Measurements from ENCODE around the gene SLC3A2. TPM values are rescaled to one million over a fixed set of nuclear protein-coding genes. Genes with fewer than 3 reads are reported as not detected.

The SLC3A2 gene
- total RNA-seq, 1 experiment from 2014 or later, result 545 TPM

DNA sequence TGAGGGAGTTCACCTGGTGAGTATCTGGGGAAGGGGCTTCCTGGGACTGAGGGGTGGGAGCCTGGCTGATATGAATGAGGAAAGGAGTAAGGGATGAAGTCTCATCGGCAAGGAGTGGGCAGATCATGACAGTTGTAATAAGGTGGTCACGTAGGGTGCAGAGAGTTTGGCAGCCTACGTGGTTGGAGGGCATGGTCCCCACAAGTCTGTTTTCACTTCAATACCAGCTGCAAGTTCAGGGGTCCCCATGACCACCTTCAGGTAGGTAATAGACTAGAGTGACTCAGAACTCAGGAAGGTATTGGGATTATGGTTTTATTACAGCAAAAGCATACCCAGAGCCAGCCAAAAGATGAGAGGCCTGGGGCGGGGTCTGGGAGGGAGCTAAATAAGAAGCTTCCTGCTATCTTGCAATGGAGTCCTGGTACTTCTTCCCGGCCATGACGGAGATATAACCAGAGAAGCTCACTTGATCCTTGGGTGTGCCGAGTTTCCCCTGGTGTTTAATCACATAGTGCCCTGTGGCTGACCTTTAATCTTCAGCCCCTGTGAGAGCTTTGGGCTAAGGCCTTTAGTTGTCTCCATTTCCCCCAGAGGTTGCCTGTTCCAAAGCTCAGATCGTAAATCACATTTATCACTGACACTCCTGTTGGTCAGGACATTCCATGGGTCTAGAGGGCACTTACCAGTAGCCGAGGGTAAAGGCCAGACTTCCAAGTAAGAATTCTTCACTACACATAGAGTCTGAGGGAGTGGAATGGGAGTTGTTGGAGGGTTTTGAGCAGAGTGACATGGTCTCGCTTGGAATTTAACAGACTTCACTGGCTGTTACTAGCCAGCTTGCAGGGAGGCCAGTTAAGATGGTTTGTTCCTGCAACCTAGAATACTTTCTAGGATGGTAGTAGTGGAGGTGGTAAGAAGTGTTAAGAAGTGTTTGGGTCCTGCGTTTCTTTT lies 9.1 kb downstream of the SLC3A2 start:
- H3K27me3 ChIP-seq, result no peaks in the 10 kb centered on the region
- DNase-seq, result no peak
- peaks cover 52% of the 10 kb centered on the region for H3K36me3 ChIP-seq
- H3K9me3 ChIP-seq, result no peaks in the 10 kb centered on the region
- no peak overlapping the region for H3K4me3 ChIP-seq

DNA sequence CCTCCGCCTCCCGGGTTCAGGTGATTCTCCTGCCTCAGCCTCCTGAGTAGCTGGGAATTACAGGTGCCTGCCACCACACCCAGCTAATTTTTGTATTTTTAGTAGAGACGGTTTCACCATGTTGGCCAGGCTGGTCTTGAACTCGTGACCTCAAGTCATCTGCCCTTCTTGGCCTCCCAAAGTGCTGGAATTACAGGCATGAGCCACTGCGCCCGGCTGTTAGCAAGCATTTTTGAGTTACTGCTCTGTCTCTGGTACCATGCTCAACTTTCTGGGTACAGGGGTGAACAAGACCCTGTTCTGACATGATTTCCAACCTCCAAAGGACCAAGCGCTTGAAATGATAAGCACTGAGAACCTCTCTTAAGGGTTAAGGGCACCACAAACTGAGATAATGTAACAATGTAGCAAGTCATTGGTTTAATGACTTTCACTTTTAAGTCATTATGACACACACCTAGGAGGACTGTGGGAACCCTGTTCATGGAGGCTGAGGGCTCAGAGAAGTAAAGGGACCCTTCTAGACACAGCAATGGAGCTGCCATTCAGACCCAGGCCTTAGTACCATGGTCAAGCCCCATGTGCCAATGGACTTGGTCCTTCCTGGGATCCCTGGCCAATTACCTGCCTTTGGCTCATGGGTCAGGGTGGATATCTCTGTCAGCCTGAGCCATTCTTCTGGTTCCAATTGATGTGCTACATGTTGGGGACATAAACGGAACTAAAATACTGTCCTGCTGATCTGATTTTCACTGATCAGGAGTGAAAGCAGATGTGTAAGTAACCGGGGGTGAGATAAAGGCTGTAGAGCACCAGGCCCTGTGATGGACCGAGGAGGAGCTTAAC lies 11.6 kb downstream of the SLC3A2 start:
- Histone ChIP-seq H3K4me3 (no peak overlapping the region), H3K9me3 (no peaks in the 10 kb centered on the region), H3K36me3 (peaks cover 26% of the 10 kb centered on the region), H3K27me3 (no peaks in the 10 kb centered on the region)
- no peak for DNase-seq

DNA sequence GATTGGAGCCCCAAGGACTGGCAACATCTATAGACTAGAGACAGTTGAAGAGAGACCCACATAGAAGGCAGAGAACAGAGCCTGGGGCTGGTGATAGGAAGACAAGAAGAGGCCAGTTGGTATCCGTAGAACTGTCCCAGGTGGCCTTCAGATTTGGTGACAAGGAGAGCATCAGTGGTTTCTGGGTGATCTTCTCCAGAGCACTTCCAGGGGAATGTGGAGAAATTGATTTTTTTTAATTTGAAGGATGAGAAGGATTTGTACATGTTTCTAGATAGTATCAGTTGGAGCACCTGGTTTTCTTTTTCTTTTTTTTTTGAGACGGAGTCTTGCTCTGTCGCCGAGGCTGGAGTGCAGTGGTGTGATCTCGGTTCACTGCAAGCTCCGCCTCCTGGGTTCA lies 14.8 kb downstream of the SLC3A2 start:
- Histone ChIP-seq H3K4me3 (no peak overlapping the region), H3K27me3 (no peaks in the 10 kb centered on the region), H3K9me3 (no peaks in the 10 kb centered on the region), H3K36me3 (no peaks in the 10 kb centered on the region)
- no peak for DNase-seq

DNA sequence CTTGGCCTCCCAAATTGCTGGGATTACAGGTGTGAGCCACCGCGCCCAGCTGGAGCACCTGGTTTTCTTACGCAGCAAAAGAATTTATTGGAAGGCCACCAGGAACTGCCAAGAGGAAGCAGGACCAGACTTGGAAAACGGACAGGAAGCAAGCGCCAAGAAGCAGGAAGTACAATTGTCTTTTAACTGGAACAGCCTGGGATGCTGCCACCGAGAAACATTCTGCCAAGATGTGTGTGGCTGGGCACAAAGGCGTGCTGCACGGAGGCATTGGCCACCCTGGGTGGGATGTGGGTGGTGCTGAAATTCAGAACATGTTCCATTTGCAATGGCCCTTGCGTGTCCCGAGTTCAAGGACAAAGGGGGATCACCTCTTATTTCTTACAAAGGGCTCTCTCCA lies 15.4 kb downstream of the SLC3A2 start:
- no peak for DNase-seq
- Histone ChIP-seq H3K27me3 (no peaks in the 10 kb centered on the region), H3K36me3 (no peaks in the 10 kb centered on the region), H3K9me3 (no peaks in the 10 kb centered on the region), H3K4me3 (no peak overlapping the region)

DNA sequence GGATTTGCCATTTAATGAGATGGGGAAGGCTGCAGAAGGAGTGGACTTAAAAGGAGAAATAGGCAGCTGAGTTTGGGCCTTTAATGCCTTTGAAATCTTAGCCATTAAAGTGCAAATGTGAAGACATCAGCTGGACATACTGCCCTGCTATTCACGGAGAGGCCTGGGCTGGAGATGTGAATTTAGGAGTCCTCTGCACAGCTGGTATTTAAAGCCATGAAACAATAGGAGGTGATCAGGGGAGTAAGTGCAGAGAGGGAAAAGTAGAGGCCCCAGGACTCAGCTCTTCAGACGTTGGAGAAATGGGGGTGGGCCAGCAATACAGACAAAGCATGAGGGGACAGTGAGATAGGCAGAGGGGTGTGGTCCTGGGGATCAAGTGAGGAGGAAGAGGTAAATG lies 16.6 kb downstream of the SLC3A2 start:
- no peak overlapping the region for H3K4me3 ChIP-seq
- H3K9me3 ChIP-seq, result no peaks in the 10 kb centered on the region
- no peak for DNase-seq
- no peaks in the 10 kb centered on the region for H3K27me3 ChIP-seq
- no peaks in the 10 kb centered on the region for H3K36me3 ChIP-seq

DNA sequence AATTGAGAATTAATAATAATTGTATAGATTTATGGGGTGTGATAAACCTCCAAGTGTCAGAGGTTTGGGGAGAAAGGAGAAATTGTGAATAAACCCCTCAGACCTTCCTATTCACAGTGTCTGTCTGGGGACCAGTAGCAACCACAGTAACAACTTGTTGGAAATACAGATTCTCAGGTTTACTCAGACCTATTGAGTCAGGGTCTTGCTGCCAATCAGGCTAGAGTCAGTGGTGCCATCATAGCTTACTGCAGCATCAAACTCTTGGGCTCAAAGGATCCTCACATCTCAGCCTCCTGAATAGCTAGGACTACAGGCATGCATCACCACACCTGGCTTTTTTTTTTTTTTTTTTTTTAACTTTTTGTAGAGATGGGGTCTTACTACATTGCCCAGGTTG lies 17.3 kb downstream of the SLC3A2 start:
- Histone ChIP-seq H3K36me3 (no peaks in the 10 kb centered on the region), H3K9me3 (no peaks in the 10 kb centered on the region), H3K27me3 (no peaks in the 10 kb centered on the region), H3K4me3 (no peak overlapping the region)
- DNase-seq, result no peak

DNA sequence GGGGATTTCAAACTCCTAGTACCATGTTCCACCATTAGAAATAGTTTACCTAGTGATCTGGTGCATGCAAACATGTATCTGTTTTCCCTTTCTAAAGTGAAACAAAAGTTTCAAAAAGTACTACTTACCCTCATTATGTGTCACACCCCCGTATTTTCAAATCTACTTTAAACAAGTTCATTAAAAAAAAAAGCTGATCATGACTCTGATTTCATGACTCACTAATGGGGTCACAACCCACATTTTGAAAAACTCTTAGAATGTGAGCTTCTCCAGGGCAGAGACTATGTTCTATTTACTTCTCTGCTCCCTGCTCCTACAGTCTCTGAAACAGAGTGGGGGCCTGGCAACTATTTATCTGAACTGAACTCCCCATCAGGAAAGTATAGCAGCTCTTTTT lies 22.2 kb downstream of the SLC3A2 start:
- no peak for DNase-seq
- no peaks in the 10 kb centered on the region for H3K9me3 ChIP-seq
- H3K27me3 ChIP-seq, result no peaks in the 10 kb centered on the region
- no peaks in the 10 kb centered on the region for H3K36me3 ChIP-seq
- no peak overlapping the region for H3K4me3 ChIP-seq

DNA sequence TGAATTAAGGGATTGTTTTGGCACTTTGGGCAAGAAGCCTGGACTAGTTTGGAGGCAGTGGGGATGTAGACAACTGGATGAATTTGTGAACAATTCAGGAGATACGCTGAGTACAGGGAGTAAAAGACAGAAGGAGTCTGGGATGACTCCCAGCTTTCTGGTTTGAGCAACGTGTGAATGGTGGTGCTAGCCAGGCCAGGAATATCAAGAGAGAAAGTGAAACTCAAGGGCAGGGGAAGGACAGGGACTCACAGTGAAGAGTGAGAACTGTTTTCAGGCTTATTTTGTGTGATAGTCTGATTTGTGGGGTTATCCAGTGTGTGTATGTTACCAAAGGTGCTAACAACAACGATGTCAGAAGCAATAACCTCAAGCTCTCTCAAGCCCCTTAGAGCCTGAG lies 24.6 kb downstream of the SLC3A2 start:
- H3K9me3 ChIP-seq, result no peaks in the 10 kb centered on the region
- H3K4me3 ChIP-seq, result no peak overlapping the region
- no peak for DNase-seq
- H3K27me3 ChIP-seq, result no peaks in the 10 kb centered on the region
- no peaks in the 10 kb centered on the region for H3K36me3 ChIP-seq

DNA sequence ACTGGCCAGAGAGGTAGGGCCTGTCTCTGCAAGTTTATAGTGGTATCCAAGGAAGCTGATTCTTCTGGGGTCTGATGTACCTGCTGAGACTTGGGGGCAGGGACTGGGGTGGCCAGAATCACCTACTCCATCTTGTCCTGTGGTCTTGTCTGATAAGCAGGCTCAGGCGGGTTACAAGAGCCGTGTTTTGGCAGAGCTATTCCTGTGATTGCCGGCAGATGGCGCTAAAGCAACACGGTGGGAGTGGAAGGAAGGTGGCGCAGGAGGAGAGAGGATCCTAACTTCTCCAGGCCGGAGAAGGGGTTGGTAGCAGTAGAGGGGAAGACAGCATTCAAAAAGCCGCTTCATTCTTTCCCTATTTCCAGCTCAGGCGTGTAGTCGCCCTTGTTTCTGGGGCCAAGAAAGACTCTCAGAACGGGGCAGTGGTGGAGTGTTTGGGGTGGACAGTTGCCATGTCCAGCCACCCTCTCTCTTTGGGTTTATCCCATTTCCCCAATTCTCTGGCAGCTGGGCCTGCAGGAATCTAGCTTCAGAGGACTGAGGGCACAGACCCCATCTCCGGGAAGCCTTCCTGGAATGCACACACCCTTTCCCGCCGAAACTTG lies 25.3 kb downstream of the SLC3A2 start:
- Histone ChIP-seq H3K9me3 (no peaks in the 10 kb centered on the region), H3K27me3 (no peaks in the 10 kb centered on the region), H3K36me3 (no peaks in the 10 kb centered on the region), H3K4me3 (no peak overlapping the region)
- peak; percentile 51 for DNase-seq

DNA sequence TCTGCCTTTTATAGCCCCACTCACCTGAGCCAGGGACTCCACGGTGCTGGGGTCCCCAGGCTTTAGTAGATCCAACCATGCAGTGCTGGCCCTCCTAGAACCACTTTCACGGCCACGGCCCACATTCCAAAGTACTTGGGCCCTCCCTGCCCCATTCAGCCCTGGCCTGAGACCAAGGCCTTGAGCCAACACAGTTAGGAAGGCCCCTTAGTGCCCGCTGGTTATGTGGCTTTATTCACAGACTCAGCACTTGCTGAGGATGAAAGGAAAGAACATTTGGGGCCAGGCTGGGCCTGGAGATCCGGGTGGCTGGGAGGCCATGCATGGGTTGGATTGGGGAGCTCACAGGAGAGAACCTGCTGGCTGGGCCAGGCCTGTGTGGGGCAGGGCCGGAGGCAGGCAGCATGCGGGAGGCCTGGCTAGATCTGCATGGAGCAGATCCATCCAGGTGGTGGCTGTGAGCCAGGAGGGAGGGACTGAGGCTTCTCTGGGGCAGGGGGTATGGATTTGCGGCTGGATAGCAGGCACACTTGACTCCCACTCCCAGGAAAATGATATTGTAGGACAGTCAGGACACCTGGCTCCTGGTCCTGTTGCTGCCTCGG lies 27.9 kb downstream of the SLC3A2 start:
- no peak for DNase-seq
- H3K36me3 ChIP-seq, result no peaks in the 10 kb centered on the region
- H3K4me3 ChIP-seq, result no peak overlapping the region
- no peaks in the 10 kb centered on the region for H3K27me3 ChIP-seq
- H3K9me3 ChIP-seq, result no peaks in the 10 kb centered on the region

DNA sequence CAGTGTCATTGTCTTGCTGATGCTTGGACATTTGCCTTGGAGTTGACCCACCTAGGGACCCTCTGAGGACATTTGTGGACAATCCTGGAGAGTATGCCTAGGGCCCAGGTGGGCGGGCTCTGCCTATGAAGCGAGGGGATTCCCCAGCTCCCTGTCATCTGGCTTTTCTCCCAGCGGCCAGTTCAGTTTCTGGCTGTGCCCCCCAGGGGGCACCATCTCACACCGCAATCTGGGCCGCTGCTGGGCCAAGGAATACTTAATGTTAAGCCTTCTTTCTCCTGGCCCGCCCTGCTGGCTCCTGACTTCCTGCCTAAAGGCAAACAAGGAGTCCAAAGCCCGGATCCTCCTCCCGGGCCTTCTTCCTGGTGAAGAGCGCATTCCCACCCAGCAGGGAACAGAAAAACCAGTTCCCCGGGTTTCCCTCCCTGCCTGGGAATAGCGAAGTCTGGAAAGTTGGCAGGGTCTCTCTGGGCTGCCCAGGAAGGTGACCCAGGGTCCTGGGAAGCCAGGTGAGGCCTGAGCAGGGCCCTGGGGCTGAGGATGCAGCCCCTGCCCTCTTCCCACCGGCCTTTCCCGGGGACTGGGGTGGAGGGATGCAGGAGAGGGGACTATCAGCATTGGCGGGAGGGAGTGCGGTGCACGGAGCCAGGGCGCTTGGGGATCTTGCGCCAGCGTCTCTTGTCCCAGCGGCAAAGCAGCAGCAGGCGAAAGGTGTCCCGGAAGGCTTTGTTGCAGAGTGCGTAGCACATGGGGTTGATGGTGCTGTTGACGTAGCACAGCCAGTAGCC lies 28.6 kb downstream of the SLC3A2 start:
- no peaks in the 10 kb centered on the region for H3K27me3 ChIP-seq
- no peak overlapping the region for H3K4me3 ChIP-seq
- no peaks in the 10 kb centered on the region for H3K36me3 ChIP-seq
- no peaks in the 10 kb centered on the region for H3K9me3 ChIP-seq
- peak; percentile 91 for DNase-seq

DNA sequence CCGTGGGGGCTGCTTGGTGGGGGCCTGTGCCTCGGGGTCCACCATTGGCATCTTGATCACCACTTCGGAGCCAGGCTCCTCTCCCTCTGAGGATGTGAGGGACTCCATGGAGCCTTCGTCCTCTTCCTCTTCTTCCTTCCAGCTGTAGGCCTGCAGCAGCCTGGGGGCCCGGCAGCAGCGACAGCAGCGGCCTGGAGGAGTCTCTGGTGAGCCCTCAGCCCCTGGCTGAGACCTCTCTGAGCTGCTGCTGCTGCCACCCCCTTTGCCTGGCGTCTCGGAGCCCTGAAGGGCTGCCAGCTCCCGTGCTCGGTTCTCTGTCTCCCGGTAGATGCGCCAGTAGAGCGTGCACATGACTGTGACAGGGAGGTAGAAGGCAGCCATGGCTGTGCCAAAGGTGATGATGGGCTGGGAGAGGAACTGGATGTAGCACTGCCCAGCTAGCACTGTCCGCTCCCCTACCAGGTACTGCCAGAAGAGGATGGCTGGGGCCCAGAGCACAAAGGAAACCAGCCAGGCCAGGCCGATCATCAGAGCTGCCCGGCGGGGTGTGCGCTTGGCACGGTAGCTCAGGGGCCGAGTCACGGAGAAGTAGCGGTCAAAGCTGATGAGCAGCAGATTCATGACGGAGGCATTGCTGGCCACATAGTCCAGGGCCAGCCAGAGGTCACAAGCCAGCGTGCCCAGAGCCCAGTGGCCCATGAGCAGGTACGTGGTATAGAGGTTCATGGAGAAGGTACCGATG lies 29.6 kb downstream of the SLC3A2 start:
- no peaks in the 10 kb centered on the region for H3K27me3 ChIP-seq

DNA sequence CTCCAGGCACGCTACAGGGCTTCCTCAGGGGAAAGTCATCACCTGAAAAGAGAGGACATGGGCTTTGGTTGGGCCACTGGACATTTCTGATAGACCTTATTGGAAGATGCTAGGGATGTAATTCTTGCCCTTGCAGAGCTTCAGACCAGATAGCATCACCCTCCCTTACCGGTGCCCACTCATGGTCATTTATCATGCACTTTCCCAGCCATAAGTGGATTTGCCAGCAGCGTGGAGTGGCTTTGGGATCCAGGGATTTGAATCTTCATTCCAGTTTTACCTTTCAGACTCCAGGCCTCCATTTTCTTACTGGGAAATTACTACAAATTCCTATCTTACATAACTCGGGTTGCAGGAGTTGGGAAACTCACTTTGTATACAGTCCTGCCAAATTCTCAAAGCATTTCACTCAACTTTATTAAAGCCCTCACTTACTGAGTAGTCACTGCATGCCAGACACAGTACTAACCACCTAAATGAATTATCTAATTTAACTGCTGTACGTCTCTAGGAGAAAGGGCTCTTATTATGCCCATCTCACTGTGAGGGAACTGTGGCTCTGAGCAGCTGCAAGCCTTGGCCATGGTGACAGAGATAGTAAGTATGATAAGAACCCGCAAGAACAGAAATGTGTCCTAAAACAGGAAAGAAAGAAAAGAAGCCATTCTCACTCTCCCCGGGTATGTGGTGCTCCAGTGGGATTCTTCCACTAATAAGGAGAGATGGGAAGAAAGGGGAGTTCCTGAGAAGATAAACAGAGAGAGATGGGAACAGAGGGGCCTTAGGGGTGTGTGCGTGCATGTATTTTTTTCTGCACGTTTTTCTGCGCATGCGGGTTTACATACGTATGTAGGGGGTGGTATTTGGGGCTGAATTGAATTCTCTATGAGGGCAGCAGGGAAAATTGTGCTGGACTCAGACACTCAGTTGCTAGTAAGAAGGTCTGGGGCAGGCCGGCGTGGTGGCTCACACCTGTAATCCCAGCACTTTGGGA lies 30.7 kb downstream of the SLC3A2 start:
- no peaks in the 10 kb centered on the region for H3K9me3 ChIP-seq
- no peak for DNase-seq
- H3K36me3 ChIP-seq, result no peaks in the 10 kb centered on the region
- H3K27me3 ChIP-seq, result no peaks in the 10 kb centered on the region
- H3K4me3 ChIP-seq, result no peak overlapping the region

More for the DNA sequence above, 29.6 kb downstream of the SLC3A2 start:
- no peak for DNase-seq
- H3K9me3 ChIP-seq, result no peaks in the 10 kb centered on the region
- no peak overlapping the region for H3K4me3 ChIP-seq
- no peaks in the 10 kb centered on the region for H3K36me3 ChIP-seq

DNA sequence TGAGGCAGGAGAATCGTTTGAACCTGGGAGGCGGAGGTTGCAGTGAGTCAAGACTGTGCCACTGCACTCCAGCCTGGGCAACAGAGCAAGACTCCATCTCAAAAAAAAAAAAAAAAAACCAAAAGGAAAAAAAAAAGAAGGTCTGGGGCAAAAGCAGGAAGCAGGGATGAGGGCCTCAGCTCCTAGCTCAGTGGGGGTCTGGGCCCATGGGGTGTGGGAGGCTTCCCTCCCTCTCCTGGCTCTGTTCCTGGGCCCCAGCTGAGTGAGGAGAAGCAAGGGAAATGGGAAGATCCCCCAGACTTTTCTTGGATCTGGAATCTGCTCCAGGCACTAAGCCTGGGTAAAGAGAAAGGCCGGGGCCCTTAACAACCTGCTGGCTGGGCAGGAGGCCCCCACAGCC lies 31.6 kb downstream of the SLC3A2 start:
- no peak overlapping the region for H3K4me3 ChIP-seq
- DNase-seq, result no peak
- no peaks in the 10 kb centered on the region for H3K36me3 ChIP-seq
- H3K27me3 ChIP-seq, result no peaks in the 10 kb centered on the region
- H3K9me3 ChIP-seq, result no peaks in the 10 kb centered on the region

DNA sequence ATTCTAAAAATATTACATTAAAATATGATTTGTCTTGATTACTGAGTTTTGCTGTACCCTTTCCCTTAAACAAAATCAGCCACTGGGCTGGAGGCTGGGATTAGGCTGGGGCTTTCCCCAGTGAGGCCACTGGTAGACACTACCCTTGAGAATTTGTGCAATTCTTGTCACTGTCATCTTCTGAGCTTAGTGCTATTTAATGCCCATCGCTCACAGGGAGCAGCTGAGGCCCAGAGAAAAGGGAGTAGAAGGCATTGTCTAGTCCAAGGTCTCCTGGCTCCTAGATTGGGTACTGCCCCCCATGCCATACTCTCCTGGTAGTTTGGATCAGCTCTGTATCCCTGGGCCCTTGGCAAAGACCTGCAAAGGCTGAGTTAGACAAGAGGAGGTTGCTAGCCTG lies 33.7 kb downstream of the SLC3A2 start:
- DNase-seq, result no peak
- Histone ChIP-seq H3K9me3 (no peaks in the 10 kb centered on the region), H3K4me3 (no peak overlapping the region), H3K36me3 (no peaks in the 10 kb centered on the region), H3K27me3 (no peaks in the 10 kb centered on the region)

Measured in MG63 (cell line).